Mammary epithelial cell (primary cell): ENCODE results near the gene RGS19.
A peak's percentile ranks its signal among the peaks of the same experiment; 100 is the strongest.

Experiments used
- EZH2 ChIP-seq: IDR thresholded peaks from 2 replicates; pipeline ENCODE4 v1.6.1; 2012; ENCODE audit warnings: low read length, inconsistent platforms, borderline replicate concordance
- TF ChIP-seq, protein P1 (sequence below), 2 donors: IDR thresholded peaks in 1 of 2; conservative IDR thresholded peaks in 1 of 2; 2 replicates each; pipeline ENCODE4 v1.5.1; 2011 to 2012; ENCODE audit warnings: inconsistent platforms in 2 of 2, low read length in 2 of 2, mild to moderate bottlenecking in 2 of 2, control low read depth in 1 of 2, low read depth in 1 of 2; ENCODE audit not compliant: insufficient read depth in 1 of 2; ENCODE audit errors: extremely low read depth in 1 of 2

DNA sequence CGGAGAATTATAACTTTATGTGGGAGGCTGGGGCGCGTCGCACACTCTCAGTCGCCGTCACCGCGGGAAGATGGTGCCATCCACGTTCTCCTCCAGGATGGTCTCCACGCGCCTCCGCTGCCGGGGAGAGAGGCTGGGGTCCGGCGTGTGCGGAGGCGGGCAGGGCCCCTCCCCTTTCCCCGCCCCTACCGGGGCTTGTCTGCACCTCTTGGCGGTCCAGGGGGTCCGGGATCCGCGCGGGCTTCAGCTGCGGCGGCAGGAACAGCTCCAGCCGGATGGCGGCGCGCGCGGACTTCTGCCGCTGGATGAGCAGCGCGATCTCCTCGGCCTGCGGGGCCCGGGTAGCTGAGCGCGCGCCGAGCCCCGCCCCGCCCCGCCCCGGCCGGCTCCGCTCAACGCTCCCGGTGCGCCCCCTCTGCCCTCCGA is 4.1 kb upstream of the RGS19 start:
- TF ChIP-seq, protein P1, sequence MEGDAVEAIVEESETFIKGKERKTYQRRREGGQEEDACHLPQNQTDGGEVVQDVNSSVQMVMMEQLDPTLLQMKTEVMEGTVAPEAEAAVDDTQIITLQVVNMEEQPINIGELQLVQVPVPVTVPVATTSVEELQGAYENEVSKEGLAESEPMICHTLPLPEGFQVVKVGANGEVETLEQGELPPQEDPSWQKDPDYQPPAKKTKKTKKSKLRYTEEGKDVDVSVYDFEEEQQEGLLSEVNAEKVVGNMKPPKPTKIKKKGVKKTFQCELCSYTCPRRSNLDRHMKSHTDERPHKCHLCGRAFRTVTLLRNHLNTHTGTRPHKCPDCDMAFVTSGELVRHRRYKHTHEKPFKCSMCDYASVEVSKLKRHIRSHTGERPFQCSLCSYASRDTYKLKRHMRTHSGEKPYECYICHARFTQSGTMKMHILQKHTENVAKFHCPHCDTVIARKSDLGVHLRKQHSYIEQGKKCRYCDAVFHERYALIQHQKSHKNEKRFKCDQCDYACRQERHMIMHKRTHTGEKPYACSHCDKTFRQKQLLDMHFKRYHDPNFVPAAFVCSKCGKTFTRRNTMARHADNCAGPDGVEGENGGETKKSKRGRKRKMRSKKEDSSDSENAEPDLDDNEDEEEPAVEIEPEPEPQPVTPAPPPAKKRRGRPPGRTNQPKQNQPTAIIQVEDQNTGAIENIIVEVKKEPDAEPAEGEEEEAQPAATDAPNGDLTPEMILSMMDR (conservative IDR thresholded peaks at IDR 0.05 in 1 of 2, IDR thresholded peaks at IDR 0.05 in 1 of 2; ENCODE audit: extremely low read depth in 1 of 2, insufficient read depth in 1 of 2, low read depth in 1 of 2, low read length in 2 of 2), result peak; percentile 12 to 64
- no peak for TF ChIP-seq EZH2
